Suprapubic skin (tissue), 4 donors: ENCODE data around the gene SPO11. TPM values are rescaled to one million over a fixed set of nuclear protein-coding genes. Genes with fewer than 3 reads are reported as not detected.

Experiments
- DNase-seq, 2 donors: peaks; one replicate each; pipeline ENCODE4 v3.0.0-alpha.2; 2019; ENCODE audit warnings: low spot score in 2 of 2
- H3K27ac ChIP-seq: fragments of 200-600 bp; sonication (generic); one replicate; pipeline ENCODE4 v1.5.1; 2019
- H3K27me3 ChIP-seq: fragments of 200-600 bp; sonication (generic); one replicate; pipeline ENCODE4 v1.5.1; 2019
- H3K36me3 ChIP-seq: fragments of 200-600 bp; sonication (generic); one replicate; pipeline ENCODE4 v1.5.1; 2019
- H3K4me1 ChIP-seq: fragments of 200-600 bp; sonication (generic); one replicate; pipeline ENCODE4 v1.5.1; 2019
- H3K4me3 ChIP-seq: fragments of 200-600 bp; sonication (generic); one replicate; pipeline ENCODE4 v1.5.1; 2019; ENCODE audit warnings: mild to moderate bottlenecking
- H3K9me3 ChIP-seq: fragments of 200-600 bp; sonication (generic); one replicate; pipeline ENCODE4 v1.5.1; 2019
- CTCF ChIP-seq, 2 donors: fragments of 200-600 bp in 1 of 2; fragments of 450-650 bp in 1 of 2; sonication (generic) in 1 of 2; IDR thresholded peaks; one replicate each; pipeline ENCODE4 v1.5.1; 2016 to 2019; ENCODE audit warnings: antibody characterized with exemption in 2 of 2, mild to moderate bottlenecking in 1 of 2, moderate library complexity in 1 of 2
- EP300 ChIP-seq: sonication (generic); formaldehyde crosslinking; IDR thresholded peaks from one replicate; pipeline ENCODE4 v1.6.1; 2017; ENCODE audit warnings: antibody characterized with exemption
- POLR2A ChIP-seq, 2 donors: fragments of 450-650 bp; IDR thresholded peaks; one replicate each; pipeline ENCODE4 v1.6.1; 2017; ENCODE audit warnings: antibody characterized with exemption in 2 of 2, mild to moderate bottlenecking in 2 of 2, moderate library complexity in 2 of 2
- POLR2AphosphoS5 ChIP-seq, 3 donors: sonication (generic); formaldehyde crosslinking; IDR thresholded peaks; one replicate each; pipeline ENCODE4 v1.6.1; 2017; ENCODE audit warnings: antibody characterized with exemption in 3 of 3
- WGBS: methylation state at CpG from one replicate; pipeline ENCODE4 v1.1.5; 2018; 5-methylcytosine and 5-hydroxymethylcytosine counted together
- total RNA-seq, 4 donors: library from RNA; depleted of rRNA; stranded (reverse); fragments of >200 nt; gene quantifications; one replicate each; pipeline ENCODE4 v1.1.0, GENCODE V29; 2016

SPO11 gene
- total RNA-seq, 4 donors from 2014 or later: not detected

GRCh38 chr20:57353351-57353750 lies 23.7 kb downstream of the SPO11 start:
- WGBS: 88% methylated on average over 9 of the region's 9 CpGs
- Histone ChIP-seq H3K27ac (no peak overlapping the region), H3K27me3 (no peaks in the 10 kb centered on the region), H3K4me1 (peaks cover 21% of the 10 kb centered on the region), H3K36me3 (peaks cover 4% of the 10 kb centered on the region), H3K9me3 (no peaks in the 10 kb centered on the region), H3K4me3 (no peak overlapping the region)
- TF ChIP-seq CTCF (IDR thresholded peaks at IDR 0.05): no peak
- no peak for TF ChIP-seq EP300
- no peak for TF ChIP-seq POLR2AphosphoS5 (IDR thresholded peaks at IDR 0.05)
- no peak for TF ChIP-seq POLR2A (IDR thresholded peaks at IDR 0.05)
- DNase-seq: no peak

GRCh38 chr20:57361517-57361916 lies 31.9 kb downstream of the SPO11 start:
- 82% methylated on average over 6 of the region's 6 CpGs for WGBS
- no peak overlapping the region for H3K27ac ChIP-seq
- H3K4me1 ChIP-seq: no peaks in the 10 kb centered on the region
- H3K9me3 ChIP-seq: no peaks in the 10 kb centered on the region
- no peak overlapping the region for H3K4me3 ChIP-seq
- TF ChIP-seq POLR2A (IDR thresholded peaks at IDR 0.05): no peak
- TF ChIP-seq EP300: no peak
- no peak for TF ChIP-seq CTCF (IDR thresholded peaks at IDR 0.05)
- no peak for TF ChIP-seq POLR2AphosphoS5 (IDR thresholded peaks at IDR 0.05)
- H3K27me3 ChIP-seq: no peaks in the 10 kb centered on the region
- DNase-seq: no peak
- H3K36me3 ChIP-seq: peaks cover 42% of the 10 kb centered on the region

DNA sequence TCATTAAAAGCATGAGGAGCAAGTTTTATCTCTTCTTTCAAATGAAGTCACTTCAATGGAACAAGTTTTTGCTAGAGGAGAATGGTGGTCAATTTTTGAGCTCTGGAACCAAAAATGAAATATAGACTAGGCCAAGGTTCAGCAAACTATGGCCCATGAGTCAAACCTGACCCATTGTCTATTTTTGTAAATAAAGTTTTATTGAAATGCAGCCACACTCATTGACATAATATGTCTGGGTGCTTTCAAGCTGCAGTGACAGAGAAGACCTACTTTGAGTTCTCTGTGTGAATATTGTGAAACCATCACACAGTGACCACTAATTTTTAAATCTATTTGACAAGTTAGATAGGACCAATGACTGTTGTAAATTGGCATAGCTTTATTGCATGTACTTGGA lies 34.8 kb downstream of the SPO11 start:
- H3K9me3 ChIP-seq: no peaks in the 10 kb centered on the region
- H3K4me1 ChIP-seq: no peaks in the 10 kb centered on the region
- H3K36me3 ChIP-seq: peaks cover 72% of the 10 kb centered on the region
- no peak overlapping the region for H3K4me3 ChIP-seq
- TF ChIP-seq EP300: no peak
- TF ChIP-seq POLR2A (IDR thresholded peaks at IDR 0.05): no peak
- TF ChIP-seq CTCF (IDR thresholded peaks at IDR 0.05): no peak
- TF ChIP-seq POLR2AphosphoS5 (IDR thresholded peaks at IDR 0.05): no peak
- no peak for DNase-seq
- H3K27me3 ChIP-seq: no peaks in the 10 kb centered on the region
- no peak overlapping the region for H3K27ac ChIP-seq

GRCh38 chr20:57369596-57369995 lies 40.0 kb downstream of the SPO11 start:
- Histone ChIP-seq H3K4me3 (no peak overlapping the region), H3K36me3 (peaks cover 98% of the 10 kb centered on the region), H3K9me3 (no peaks in the 10 kb centered on the region), H3K27ac (no peak overlapping the region), H3K27me3 (no peaks in the 10 kb centered on the region), H3K4me1 (no peaks in the 10 kb centered on the region)
- no peak for DNase-seq
- TF ChIP-seq POLR2AphosphoS5 (IDR thresholded peaks at IDR 0.05) (no peak), POLR2A (IDR thresholded peaks at IDR 0.05) (no peak), CTCF (IDR thresholded peaks at IDR 0.05) (no peak), EP300 (no peak)
- 74% methylated on average over 3 of the region's 3 CpGs for WGBS

GRCh38 chr20:57370316-57370715 lies 40.7 kb downstream of the SPO11 start:
- no peaks in the 10 kb centered on the region for H3K4me1 ChIP-seq
- TF ChIP-seq EP300 (no peak), CTCF (IDR thresholded peaks at IDR 0.05) (no peak), POLR2AphosphoS5 (IDR thresholded peaks at IDR 0.05) (no peak), POLR2A (IDR thresholded peaks at IDR 0.05) (no peak)
- no peaks in the 10 kb centered on the region for H3K9me3 ChIP-seq
- H3K27me3 ChIP-seq: no peaks in the 10 kb centered on the region
- H3K4me3 ChIP-seq: no peak overlapping the region
- no peak for DNase-seq
- no peak overlapping the region for H3K27ac ChIP-seq
- 93% methylated on average over 9 of the region's 9 CpGs for WGBS
- peaks cover 100% of the 10 kb centered on the region for H3K36me3 ChIP-seq
